HepG2 (cell line): ENCODE results near the gene GSX1. TPM values are rescaled to one million over a fixed set of nuclear protein-coding genes. Genes with fewer than 3 reads are reported as not detected.

Experiments used
- EHMT2 ChIP-seq: fragments of 200-600 bp; sonication (generic); IDR thresholded peaks from 2 replicates; pipeline ENCODE4 v1.7.0; 2017; ENCODE audit warnings: antibody characterized with exemption, low read depth, low read length, borderline replicate concordance
- GATA4 ChIP-seq: sonication (generic); IDR thresholded peaks from 2 replicates; pipeline ENCODE4 v1.6.1; 2016; ENCODE audit warnings: antibody characterized with exemption, low read depth, borderline replicate concordance
- HNF4A ChIP-seq: sonication (generic); formaldehyde crosslinking; IDR thresholded peaks from 2 replicates; pipeline ENCODE4 v1.4.0; 2020; ENCODE audit warnings: missing genetic modification reagents
- PLRG1 ChIP-seq: fragments of 450-650 bp; conservative IDR thresholded peaks from 2 replicates; pipeline ENCODE4 v1.6.1; 2016
- SNAPC2 ChIP-seq: sonication (generic); formaldehyde crosslinking; IDR thresholded peaks from 2 replicates; pipeline ENCODE4 v1.8.1; 2022; ENCODE audit warnings: mild to moderate bottlenecking, missing genetic modification reagents
- SYNCRIP ChIP-seq: fragments of 200-400 bp; formaldehyde crosslinking; IDR thresholded peaks from 2 replicates; pipeline ENCODE4 v1.6.1; 2018; ENCODE audit warnings: mild to moderate bottlenecking, low read depth, low read length; ENCODE audit not compliant: insufficient read depth
- TCF12 ChIP-seq, 2 experiments: fragments of 450-650 bp in 1 of 2; sonication (generic) in 1 of 2; formaldehyde crosslinking in 1 of 2; IDR thresholded peaks; 2 replicates each; pipeline versions ENCODE4 v1.6.1 to v1.8.0; 2017 to 2022; ENCODE audit warnings: antibody characterized with exemption in 1 of 2, mild to moderate bottlenecking in 1 of 2, missing genetic modification reagents in 1 of 2, moderate library complexity in 1 of 2
- ZEB1 ChIP-seq: IDR thresholded peaks from 2 replicates; pipeline ENCODE4 v1.6.1; 2012; ENCODE audit warnings: mild to moderate bottlenecking, low read depth, inconsistent platforms; ENCODE audit not compliant: insufficient replicate concordance
- ZFP36L1 ChIP-seq: sonication (generic); formaldehyde crosslinking; IDR thresholded peaks from 2 replicates; pipeline ENCODE4 v1.8.0; 2022; ENCODE audit warnings: mild to moderate bottlenecking, missing genetic modification reagents, moderate library complexity
- ZNF17 ChIP-seq: sonication (generic); formaldehyde crosslinking; IDR thresholded peaks from 2 replicates; pipeline ENCODE4 v1.5.0; 2020; ENCODE audit warnings: mild to moderate bottlenecking, missing genetic modification reagents
- ZNF230 ChIP-seq: sonication (generic); formaldehyde crosslinking; IDR thresholded peaks from 2 replicates; pipeline ENCODE4 v1.4.0; 2020; ENCODE audit warnings: mild to moderate bottlenecking, missing genetic modification reagents
- ZNF841 ChIP-seq: sonication (generic); formaldehyde crosslinking; IDR thresholded peaks from 2 replicates; pipeline ENCODE4 v1.8.1; 2023; ENCODE audit warnings: missing genetic modification reagents, borderline replicate concordance
- ZSCAN9 ChIP-seq: IDR thresholded peaks from 2 replicates; pipeline ENCODE4 v1.6.1; 2016; ENCODE audit warnings: borderline replicate concordance
- polyA plus RNA-seq, 8 experiments: library from polyadenylated mRNA; depleted of rRNA in 3 of 8; stranded (reverse) in 7 of 8; unstranded in 1 of 8; fragments of >200 nt; fragmentation: Illumina TruSeq in 4 of 8; extraction: Trizol in 4 of 8; gene quantifications; 2 replicates each; pipeline versions ENCODE4 v1.2.1 to v1.2.3, GENCODE V29; 2011 to 2016; ENCODE audit warnings: low read depth in 4 of 8, missing spikeins in 1 of 8, mixed read lengths in 1 of 8; ENCODE audit not compliant: insufficient read depth in 1 of 8
- total RNA-seq, 5 experiments: library from RNA; depleted of rRNA; stranded (reverse); fragments of >200 nt; fragmentation: Illumina TruSeq; extraction: Trizol; gene quantifications; 2 replicates each; pipeline ENCODE4 v1.2.3, GENCODE V29; 2016; ENCODE audit warnings: low read depth in 1 of 5
- TF ChIP-seq, protein P1 (sequence below): sonication (generic); formaldehyde crosslinking; IDR thresholded peaks from 2 replicates; pipeline ENCODE4 v1.4.0; 2020; ENCODE audit warnings: missing genetic modification reagents, borderline replicate concordance
- TF ChIP-seq, protein P2 (sequence below): sonication (generic); formaldehyde crosslinking; IDR thresholded peaks from 2 replicates; pipeline ENCODE4 v1.4.0; 2020; ENCODE audit warnings: mild to moderate bottlenecking, missing genetic modification reagents
- TF ChIP-seq, protein P3 (sequence below): sonication (generic); IDR thresholded peaks from 2 replicates; pipeline ENCODE4 v1.6.1; 2016; ENCODE audit warnings: low read depth, borderline replicate concordance
- TF ChIP-seq, protein P4 (sequence below): sonication (generic); formaldehyde crosslinking; IDR thresholded peaks from 2 replicates; pipeline ENCODE4 v1.9.0; 2021; ENCODE audit warnings: missing genetic modification reagents, borderline replicate concordance
- TF ChIP-seq, protein P5 (sequence below): sonication (generic); formaldehyde crosslinking; IDR thresholded peaks from 2 replicates; pipeline ENCODE4 v1.4.0; 2020; ENCODE audit warnings: missing genetic modification reagents
- TF ChIP-seq, protein P6 (sequence below): sonication (generic); formaldehyde crosslinking; IDR thresholded peaks from 2 replicates; pipeline ENCODE4 v1.4.0; 2020; ENCODE audit warnings: missing genetic modification reagents

Gene GSX1
- total and polyA plus RNA-seq, 2 of the 13 experiments (the other 11 are each of a cell fraction or from before 2014, with no cell fraction given): not detected

DNA sequence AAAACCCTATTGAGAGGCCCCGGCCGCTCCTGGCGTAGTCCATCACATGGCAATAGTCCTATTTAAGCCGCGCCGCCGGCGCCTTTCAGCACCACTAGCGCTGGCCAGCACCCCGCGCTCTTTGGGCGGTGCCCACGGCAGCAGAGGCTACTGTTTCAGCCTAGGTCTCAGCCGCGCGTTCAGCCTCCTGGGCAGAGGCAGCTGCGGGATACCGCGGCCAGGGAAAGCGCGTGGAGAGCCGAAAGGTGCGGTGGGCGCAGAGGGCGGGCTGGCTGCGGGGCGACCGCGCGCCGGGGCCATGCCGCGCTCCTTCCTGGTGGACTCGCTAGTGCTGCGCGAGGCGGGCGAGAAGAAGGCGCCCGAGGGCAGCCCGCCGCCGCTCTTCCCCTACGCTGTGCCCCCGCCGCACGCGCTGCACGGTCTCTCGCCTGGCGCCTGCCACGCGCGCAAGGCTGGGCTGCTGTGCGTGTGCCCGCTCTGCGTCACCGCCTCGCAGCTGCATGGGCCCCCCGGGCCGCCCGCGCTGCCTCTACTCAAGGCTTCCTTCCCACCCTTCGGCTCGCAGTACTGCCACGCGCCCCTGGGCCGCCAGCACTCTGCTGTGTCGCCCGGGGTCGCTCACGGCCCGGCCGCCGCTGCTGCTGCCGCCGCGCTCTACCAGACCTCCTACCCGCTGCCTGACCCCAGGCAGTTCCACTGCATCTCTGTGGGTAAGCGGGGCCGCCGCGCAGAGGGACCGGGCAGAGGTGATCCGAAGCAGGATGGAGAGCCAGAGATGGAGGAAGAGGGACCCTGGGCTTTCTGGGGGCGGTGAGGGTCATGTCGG lies at the start of gene GSX1 (continued):
- TF ChIP-seq, protein P1, sequence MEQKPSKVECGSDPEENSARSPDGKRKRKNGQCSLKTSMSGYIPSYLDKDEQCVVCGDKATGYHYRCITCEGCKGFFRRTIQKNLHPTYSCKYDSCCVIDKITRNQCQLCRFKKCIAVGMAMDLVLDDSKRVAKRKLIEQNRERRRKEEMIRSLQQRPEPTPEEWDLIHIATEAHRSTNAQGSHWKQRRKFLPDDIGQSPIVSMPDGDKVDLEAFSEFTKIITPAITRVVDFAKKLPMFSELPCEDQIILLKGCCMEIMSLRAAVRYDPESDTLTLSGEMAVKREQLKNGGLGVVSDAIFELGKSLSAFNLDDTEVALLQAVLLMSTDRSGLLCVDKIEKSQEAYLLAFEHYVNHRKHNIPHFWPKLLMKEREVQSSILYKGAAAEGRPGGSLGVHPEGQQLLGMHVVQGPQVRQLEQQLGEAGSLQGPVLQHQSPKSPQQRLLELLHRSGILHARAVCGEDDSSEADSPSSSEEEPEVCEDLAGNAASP (CRISPR knock-in tag): no peak
- TF ChIP-seq, protein P2, sequence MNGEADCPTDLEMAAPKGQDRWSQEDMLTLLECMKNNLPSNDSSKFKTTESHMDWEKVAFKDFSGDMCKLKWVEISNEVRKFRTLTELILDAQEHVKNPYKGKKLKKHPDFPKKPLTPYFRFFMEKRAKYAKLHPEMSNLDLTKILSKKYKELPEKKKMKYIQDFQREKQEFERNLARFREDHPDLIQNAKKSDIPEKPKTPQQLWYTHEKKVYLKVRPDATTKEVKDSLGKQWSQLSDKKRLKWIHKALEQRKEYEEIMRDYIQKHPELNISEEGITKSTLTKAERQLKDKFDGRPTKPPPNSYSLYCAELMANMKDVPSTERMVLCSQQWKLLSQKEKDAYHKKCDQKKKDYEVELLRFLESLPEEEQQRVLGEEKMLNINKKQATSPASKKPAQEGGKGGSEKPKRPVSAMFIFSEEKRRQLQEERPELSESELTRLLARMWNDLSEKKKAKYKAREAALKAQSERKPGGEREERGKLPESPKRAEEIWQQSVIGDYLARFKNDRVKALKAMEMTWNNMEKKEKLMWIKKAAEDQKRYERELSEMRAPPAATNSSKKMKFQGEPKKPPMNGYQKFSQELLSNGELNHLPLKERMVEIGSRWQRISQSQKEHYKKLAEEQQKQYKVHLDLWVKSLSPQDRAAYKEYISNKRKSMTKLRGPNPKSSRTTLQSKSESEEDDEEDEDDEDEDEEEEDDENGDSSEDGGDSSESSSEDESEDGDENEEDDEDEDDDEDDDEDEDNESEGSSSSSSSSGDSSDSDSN (CRISPR knock-in tag): no peak
- TF ChIP-seq, protein P3, sequence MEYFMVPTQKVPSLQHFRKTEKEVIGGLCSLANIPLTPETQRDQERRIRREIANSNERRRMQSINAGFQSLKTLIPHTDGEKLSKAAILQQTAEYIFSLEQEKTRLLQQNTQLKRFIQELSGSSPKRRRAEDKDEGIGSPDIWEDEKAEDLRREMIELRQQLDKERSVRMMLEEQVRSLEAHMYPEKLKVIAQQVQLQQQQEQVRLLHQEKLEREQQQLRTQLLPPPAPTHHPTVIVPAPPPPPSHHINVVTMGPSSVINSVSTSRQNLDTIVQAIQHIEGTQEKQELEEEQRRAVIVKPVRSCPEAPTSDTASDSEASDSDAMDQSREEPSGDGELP: no peak
- TF ChIP-seq SYNCRIP: no peak
- TF ChIP-seq ZSCAN9 (CRISPR knock-in tag): 0 out of 2 replicates have a peak, but pooled peaks have one; percentile 31
- TF ChIP-seq, protein P4, sequence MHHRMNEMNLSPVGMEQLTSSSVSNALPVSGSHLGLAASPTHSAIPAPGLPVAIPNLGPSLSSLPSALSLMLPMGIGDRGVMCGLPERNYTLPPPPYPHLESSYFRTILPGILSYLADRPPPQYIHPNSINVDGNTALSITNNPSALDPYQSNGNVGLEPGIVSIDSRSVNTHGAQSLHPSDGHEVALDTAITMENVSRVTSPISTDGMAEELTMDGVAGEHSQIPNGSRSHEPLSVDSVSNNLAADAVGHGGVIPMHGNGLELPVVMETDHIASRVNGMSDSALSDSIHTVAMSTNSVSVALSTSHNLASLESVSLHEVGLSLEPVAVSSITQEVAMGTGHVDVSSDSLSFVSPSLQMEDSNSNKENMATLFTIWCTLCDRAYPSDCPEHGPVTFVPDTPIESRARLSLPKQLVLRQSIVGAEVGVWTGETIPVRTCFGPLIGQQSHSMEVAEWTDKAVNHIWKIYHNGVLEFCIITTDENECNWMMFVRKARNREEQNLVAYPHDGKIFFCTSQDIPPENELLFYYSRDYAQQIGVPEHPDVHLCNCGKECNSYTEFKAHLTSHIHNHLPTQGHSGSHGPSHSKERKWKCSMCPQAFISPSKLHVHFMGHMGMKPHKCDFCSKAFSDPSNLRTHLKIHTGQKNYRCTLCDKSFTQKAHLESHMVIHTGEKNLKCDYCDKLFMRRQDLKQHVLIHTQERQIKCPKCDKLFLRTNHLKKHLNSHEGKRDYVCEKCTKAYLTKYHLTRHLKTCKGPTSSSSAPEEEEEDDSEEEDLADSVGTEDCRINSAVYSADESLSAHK (CRISPR knock-in tag): no peak
- TF ChIP-seq, protein P5, sequence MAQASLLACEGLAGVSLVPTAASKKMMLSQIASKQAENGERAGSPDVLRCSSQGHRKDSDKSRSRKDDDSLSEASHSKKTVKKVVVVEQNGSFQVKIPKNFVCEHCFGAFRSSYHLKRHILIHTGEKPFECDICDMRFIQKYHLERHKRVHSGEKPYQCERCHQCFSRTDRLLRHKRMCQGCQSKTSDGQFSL (CRISPR knock-in tag): no peak
- no peak for TF ChIP-seq HNF4A (CRISPR knock-in tag)
- peak; percentile 63; the same call in 1 of the 2 replicates for TF ChIP-seq EHMT2
- no peak for TF ChIP-seq PLRG1
- TF ChIP-seq, protein P6, sequence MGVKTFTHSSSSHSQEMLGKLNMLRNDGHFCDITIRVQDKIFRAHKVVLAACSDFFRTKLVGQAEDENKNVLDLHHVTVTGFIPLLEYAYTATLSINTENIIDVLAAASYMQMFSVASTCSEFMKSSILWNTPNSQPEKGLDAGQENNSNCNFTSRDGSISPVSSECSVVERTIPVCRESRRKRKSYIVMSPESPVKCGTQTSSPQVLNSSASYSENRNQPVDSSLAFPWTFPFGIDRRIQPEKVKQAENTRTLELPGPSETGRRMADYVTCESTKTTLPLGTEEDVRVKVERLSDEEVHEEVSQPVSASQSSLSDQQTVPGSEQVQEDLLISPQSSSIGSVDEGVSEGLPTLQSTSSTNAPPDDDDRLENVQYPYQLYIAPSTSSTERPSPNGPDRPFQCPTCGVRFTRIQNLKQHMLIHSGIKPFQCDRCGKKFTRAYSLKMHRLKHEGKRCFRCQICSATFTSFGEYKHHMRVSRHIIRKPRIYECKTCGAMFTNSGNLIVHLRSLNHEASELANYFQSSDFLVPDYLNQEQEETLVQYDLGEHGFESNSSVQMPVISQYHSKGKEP: no peak
- no peak for TF ChIP-seq SNAPC2
- TF ChIP-seq GATA4: no peak
- TF ChIP-seq ZNF17 (CRISPR knock-in tag): no peak
- TF ChIP-seq ZNF841 (CRISPR knock-in tag): no peak
- no peak for TF ChIP-seq TCF12 (IDR thresholded peaks at IDR 0.05)
- TF ChIP-seq TCF12 (CRISPR knock-in tag; IDR thresholded peaks at IDR 0.05): no peak
- no peak for TF ChIP-seq ZEB1
- no peak for TF ChIP-seq ZFP36L1
- 0 out of 2 replicates have a peak, but pooled peaks have one; percentile 39 for TF ChIP-seq ZNF230 (CRISPR knock-in tag)
